ENCODE measurements around the gene GALNT7. TPM values are rescaled to one million over a fixed set of nuclear protein-coding genes. Genes with fewer than 3 reads are reported as not detected.

The GALNT7 gene
- polyA plus RNA-seq, 1 donor from 2014 or later, result 15.0 TPM

GRCh38 chr4:173357939-173358338 is 189.3 kb downstream of the GALNT7 start:
- Histone ChIP-seq H3K9me2 (ENCODE audit: insufficient read depth, low read length) (no peaks in the 10 kb centered on the region), H3K79me2 (replicated peaks; ENCODE audit: insufficient read depth, low read length) (no peaks in the 10 kb centered on the region), H3K4me2 (ENCODE audit: low read length) (no peak overlapping the region), H3K27ac (ENCODE audit: low read length) (no peak overlapping the region), H3K36me3 (ENCODE audit: insufficient read depth, low read length) (no peaks in the 10 kb centered on the region), H3K9me3 (ENCODE audit: low read length) (no peaks in the 10 kb centered on the region), H2AFZ (ENCODE audit: low read depth, low read length) (no peak overlapping the region), H3F3A (ENCODE audit: insufficient read depth, low read length, poor library complexity, severe bottlenecking) (no peaks in the 10 kb centered on the region), H3K9ac (ENCODE audit: low read length) (no peak overlapping the region), H3K4me3 (ENCODE audit: low read length) (no peak overlapping the region), H3K27me3 (ENCODE audit: insufficient read depth, low read depth, low read length) (no peaks in the 10 kb centered on the region), H4K20me1 (ENCODE audit: insufficient read depth) (no peaks in the 10 kb centered on the region)
- TF ChIP-seq EZH2 (IDR thresholded peaks at IDR 0.05; ENCODE audit: borderline replicate concordance, insufficient read depth, low read length, poor library complexity, severe bottlenecking) (no peak), SMC3 (conservative IDR thresholded peaks at IDR 0.05; ENCODE audit: poor library complexity) (no peak), RAD21 (conservative IDR thresholded peaks at IDR 0.05) (no peak), CTCF (IDR thresholded peaks at IDR 0.05; ENCODE audit: poor library complexity, severe bottlenecking) (no peak), EP300 (conservative IDR thresholded peaks at IDR 0.05; ENCODE audit: poor library complexity, severe bottlenecking) (no peak), TAF1 (IDR thresholded peaks at IDR 0.05; ENCODE audit: low read depth) (no peak), REST (IDR thresholded peaks at IDR 0.05; ENCODE audit: borderline replicate concordance) (no peak), MXI1 (conservative IDR thresholded peaks at IDR 0.05; ENCODE audit: poor library complexity, severe bottlenecking) (no peak), POLR2AphosphoS5 (IDR thresholded peaks at IDR 0.05) (no peak)

GRCh38 chr4:173360587-173361221 is 192.1 kb downstream of the GALNT7 start:
- no peaks in the 10 kb centered on the region for H3K36me3 ChIP-seq (ENCODE audit: insufficient read depth, low read length)
- H2AFZ ChIP-seq (ENCODE audit: low read depth, low read length), result no peak overlapping the region
- no peak overlapping the region for H3K9ac ChIP-seq (ENCODE audit: low read length)
- no peaks in the 10 kb centered on the region for H3F3A ChIP-seq (ENCODE audit: insufficient read depth, low read length, poor library complexity, severe bottlenecking)
- no peaks in the 10 kb centered on the region for H3K9me2 ChIP-seq (ENCODE audit: insufficient read depth, low read length)
- H3K27me3 ChIP-seq (ENCODE audit: insufficient read depth, low read depth, low read length), result no peaks in the 10 kb centered on the region
- no peaks in the 10 kb centered on the region for H3K79me2 ChIP-seq (replicated peaks; ENCODE audit: insufficient read depth, low read length)
- no peak overlapping the region for H3K27ac ChIP-seq (ENCODE audit: low read length)
- H4K20me1 ChIP-seq (ENCODE audit: insufficient read depth), result no peaks in the 10 kb centered on the region
- TF ChIP-seq SMC3 (conservative IDR thresholded peaks at IDR 0.05; ENCODE audit: poor library complexity) (no peak), CTCF (IDR thresholded peaks at IDR 0.05; ENCODE audit: poor library complexity, severe bottlenecking) (peak; percentile 29)
- no peak overlapping the region for H3K4me3 ChIP-seq (ENCODE audit: low read length)
- H3K4me2 ChIP-seq (ENCODE audit: low read length), result no peak overlapping the region
- H3K9me3 ChIP-seq (ENCODE audit: low read length), result no peaks in the 10 kb centered on the region

Measured in neural cell (in vitro differentiated cells).